ENCODE data around the gene ERICH6. TPM values are rescaled to one million over a fixed set of nuclear protein-coding genes. Genes with fewer than 3 reads are reported as not detected.

The ERICH6 gene
- total RNA-seq, 1 donor from 2014 or later = 0.69 TPM

- no peak overlapping the region for H3K27ac Mint-ChIP-seq (ENCODE audit: unreplicated experiment)
- no peak for DNase-seq
- H3K4me1 Mint-ChIP-seq (ENCODE audit: low read depth, unreplicated experiment) = peaks cover 3% of the 10 kb centered on the region
- TF ChIP-seq, protein P1, sequence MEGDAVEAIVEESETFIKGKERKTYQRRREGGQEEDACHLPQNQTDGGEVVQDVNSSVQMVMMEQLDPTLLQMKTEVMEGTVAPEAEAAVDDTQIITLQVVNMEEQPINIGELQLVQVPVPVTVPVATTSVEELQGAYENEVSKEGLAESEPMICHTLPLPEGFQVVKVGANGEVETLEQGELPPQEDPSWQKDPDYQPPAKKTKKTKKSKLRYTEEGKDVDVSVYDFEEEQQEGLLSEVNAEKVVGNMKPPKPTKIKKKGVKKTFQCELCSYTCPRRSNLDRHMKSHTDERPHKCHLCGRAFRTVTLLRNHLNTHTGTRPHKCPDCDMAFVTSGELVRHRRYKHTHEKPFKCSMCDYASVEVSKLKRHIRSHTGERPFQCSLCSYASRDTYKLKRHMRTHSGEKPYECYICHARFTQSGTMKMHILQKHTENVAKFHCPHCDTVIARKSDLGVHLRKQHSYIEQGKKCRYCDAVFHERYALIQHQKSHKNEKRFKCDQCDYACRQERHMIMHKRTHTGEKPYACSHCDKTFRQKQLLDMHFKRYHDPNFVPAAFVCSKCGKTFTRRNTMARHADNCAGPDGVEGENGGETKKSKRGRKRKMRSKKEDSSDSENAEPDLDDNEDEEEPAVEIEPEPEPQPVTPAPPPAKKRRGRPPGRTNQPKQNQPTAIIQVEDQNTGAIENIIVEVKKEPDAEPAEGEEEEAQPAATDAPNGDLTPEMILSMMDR (IDR thresholded peaks at IDR 0.05; ENCODE audit: partially characterized antibody, unreplicated experiment) = no peak
- no peaks in the 10 kb centered on the region for H3K36me3 Mint-ChIP-seq (ENCODE audit: unreplicated experiment)
- H3K9me3 Mint-ChIP-seq (ENCODE audit: unreplicated experiment) = peaks cover 2% of the 10 kb centered on the region
- H3K27me3 Mint-ChIP-seq (ENCODE audit: unreplicated experiment) = peaks cover 7% of the 10 kb centered on the region
- H3K4me3 Mint-ChIP-seq (ENCODE audit: unreplicated experiment) = no peak overlapping the region
These were observed 36.3 kb upstream of the ERICH6 start for GRCh38 chr3:150739877-150740645.

GRCh38 chr3:150739200-150739863 is 35.6 kb upstream of the ERICH6 start:
- TF ChIP-seq, protein P1 (IDR thresholded peaks at IDR 0.05; ENCODE audit: partially characterized antibody, unreplicated experiment) = no peak
- Mint-ChIP-seq H3K4me1 (ENCODE audit: low read depth, unreplicated experiment) (peaks cover 3% of the 10 kb centered on the region), H3K36me3 (ENCODE audit: unreplicated experiment) (no peaks in the 10 kb centered on the region), H3K4me3 (ENCODE audit: unreplicated experiment) (no peak overlapping the region), H3K27me3 (ENCODE audit: unreplicated experiment) (peaks cover 5% of the 10 kb centered on the region), H3K9me3 (ENCODE audit: unreplicated experiment) (peaks cover 2% of the 10 kb centered on the region), H3K27ac (ENCODE audit: unreplicated experiment) (no peak overlapping the region)
- DNase-seq = no peak

- Mint-ChIP-seq H3K4me1 (ENCODE audit: low read depth, unreplicated experiment) (peaks cover 3% of the 10 kb centered on the region), H3K36me3 (ENCODE audit: unreplicated experiment) (no peaks in the 10 kb centered on the region), H3K9me3 (ENCODE audit: unreplicated experiment) (peaks cover 2% of the 10 kb centered on the region), H3K4me3 (ENCODE audit: unreplicated experiment) (no peak overlapping the region), H3K27me3 (ENCODE audit: unreplicated experiment) (peaks cover 5% of the 10 kb centered on the region), H3K27ac (ENCODE audit: unreplicated experiment) (no peak overlapping the region)
- TF ChIP-seq, protein P1 (IDR thresholded peaks at IDR 0.05; ENCODE audit: partially characterized antibody, unreplicated experiment) = no peak
- DNase-seq = no peak
These were observed 35.0 kb upstream of the ERICH6 start for GRCh38 chr3:150738688-150739087.

- Mint-ChIP-seq H3K27ac (ENCODE audit: unreplicated experiment) (no peak overlapping the region), H3K9me3 (ENCODE audit: unreplicated experiment) (peaks cover 2% of the 10 kb centered on the region), H3K4me3 (ENCODE audit: unreplicated experiment) (no peak overlapping the region), H3K27me3 (ENCODE audit: unreplicated experiment) (peaks cover 5% of the 10 kb centered on the region), H3K36me3 (ENCODE audit: unreplicated experiment) (no peaks in the 10 kb centered on the region), H3K4me1 (ENCODE audit: low read depth, unreplicated experiment) (peaks cover 6% of the 10 kb centered on the region)
- TF ChIP-seq, protein P1 (IDR thresholded peaks at IDR 0.05; ENCODE audit: partially characterized antibody, unreplicated experiment) = no peak
- no peak for DNase-seq
These were observed 34.4 kb upstream of the ERICH6 start for GRCh38 chr3:150737874-150738679.
